Astrocyte (in vitro differentiated cells and primary cell): ENCODE results near the gene SOBP. TPM values are rescaled to one million over a fixed set of nuclear protein-coding genes. Genes with fewer than 3 reads are reported as not detected.
"Not testable (repeated sequence)": the region's sequence is repeated elsewhere in the genome, so short reads cannot be mapped to it uniquely, and the experiment has no call there.

Experiments
- DNase-seq: peaks from one replicate; pipeline ENCODE4 v3.0.0-alpha.2; 2010; ENCODE audit warnings: low read depth
- FAIRE-seq: peaks from 2 replicates; lab custom pipeline; 2011; peaks lifted over from hg19 to GRCh38; lab: Jason Lieb, UNC
- H2AFZ ChIP-seq: 2 replicates; pipeline ENCODE4 v1.6.0; 2012; ENCODE audit warnings: low read depth, low read length, inconsistent platforms
- H3K27ac ChIP-seq: 2 replicates; pipeline ENCODE4 v1.5.1; 2011; ENCODE audit warnings: low read depth, low read length, inconsistent platforms
- H3K27me3 ChIP-seq: 2 replicates; pipeline ENCODE4 v1.6.0; 2011; ENCODE audit warnings: low read length, inconsistent platforms; ENCODE audit not compliant: insufficient read depth
- H3K36me3 ChIP-seq: 2 replicates; pipeline ENCODE4 v1.5.1; 2011; ENCODE audit warnings: low read length, inconsistent platforms; ENCODE audit not compliant: insufficient read depth
- H3K4me1 ChIP-seq: 2 replicates; pipeline ENCODE4 v1.5.1; 2011; ENCODE audit warnings: low read length, inconsistent platforms; ENCODE audit not compliant: insufficient read depth
- H3K4me2 ChIP-seq: 2 replicates; pipeline ENCODE4 v1.6.0; 2012; ENCODE audit warnings: low read length, inconsistent platforms
- H3K4me3 ChIP-seq: 2 replicates; pipeline ENCODE4 v1.5.1; 2011; ENCODE audit warnings: low read depth, mild to moderate bottlenecking, low read length, inconsistent platforms; ENCODE audit not compliant: insufficient read depth
- H3K79me2 ChIP-seq: 2 replicates; pipeline ENCODE4 v1.6.0; 2012; ENCODE audit warnings: mild to moderate bottlenecking, low read length, inconsistent platforms; ENCODE audit not compliant: insufficient read depth
- H3K9ac ChIP-seq: 2 replicates; pipeline ENCODE4 v1.6.0; 2012; ENCODE audit warnings: mild to moderate bottlenecking, low read length, inconsistent platforms
- H3K9me3 ChIP-seq: 2 replicates; pipeline ENCODE4 v1.5.1; 2012; ENCODE audit warnings: low read depth, mild to moderate bottlenecking, low read length, inconsistent platforms; ENCODE audit not compliant: insufficient read depth
- H4K20me1 ChIP-seq: 2 replicates; pipeline ENCODE4 v1.6.0; 2012; ENCODE audit warnings: low read length, inconsistent platforms; ENCODE audit not compliant: insufficient read depth
- H3K27ac Mint-ChIP-seq: one replicate; pipeline ENCODE4 v1.8.0; 2021; ENCODE audit warnings: mild to moderate bottlenecking, mixed read lengths; ENCODE audit not compliant: unreplicated experiment
- H3K27me3 Mint-ChIP-seq: one replicate; pipeline ENCODE4 v1.8.0; 2021; ENCODE audit warnings: low read depth, mixed read lengths; ENCODE audit not compliant: unreplicated experiment
- H3K36me3 Mint-ChIP-seq: one replicate; pipeline ENCODE4 v1.8.0; 2021; ENCODE audit warnings: low read depth, mixed read lengths; ENCODE audit not compliant: unreplicated experiment
- H3K4me1 Mint-ChIP-seq: one replicate; pipeline ENCODE4 v1.8.0; 2021; ENCODE audit warnings: low read depth, mixed read lengths; ENCODE audit not compliant: unreplicated experiment
- H3K4me3 Mint-ChIP-seq: one replicate; pipeline ENCODE4 v1.8.0; 2021; ENCODE audit warnings: mild to moderate bottlenecking, moderate library complexity, mixed read lengths; ENCODE audit not compliant: unreplicated experiment
- H3K9me3 Mint-ChIP-seq: one replicate; pipeline ENCODE4 v1.8.0; 2021; ENCODE audit warnings: mild to moderate bottlenecking, mixed read lengths; ENCODE audit not compliant: unreplicated experiment
- EZH2 ChIP-seq: IDR thresholded peaks from 2 replicates; pipeline ENCODE4 v1.6.1; 2012; ENCODE audit warnings: mild to moderate bottlenecking, low read length, inconsistent platforms; ENCODE audit not compliant: insufficient read depth
- total RNA-seq: library from RNA; stranded (reverse); gene quantifications from 2 replicates; pipeline ENCODE4 v1.2.1, GENCODE V29; 2021
- TF ChIP-seq, protein P1 (sequence below): IDR thresholded peaks from 2 replicates; pipeline ENCODE4 v1.5.1; 2011; ENCODE audit warnings: low read depth, mild to moderate bottlenecking, inconsistent platforms, low read length, moderate library complexity; ENCODE audit not compliant: insufficient read depth

SOBP gene
- total RNA-seq, 1 donor from 2014 or later = 4.7 TPM

GRCh38 chr6:107520706-107521105, 30.8 kb downstream of the SOBP start:
- DNase-seq, H3K4me1 ChIP-seq, H3K9me3 ChIP-seq, H3K36me3 ChIP-seq, H3K79me2 ChIP-seq, H3K27me3 Mint-ChIP-seq, H3K27me3 ChIP-seq, FAIRE-seq, H3K4me2 ChIP-seq, H3K27ac ChIP-seq, H3K4me1 Mint-ChIP-seq, H2AFZ ChIP-seq, H3K9me3 Mint-ChIP-seq, H3K27ac Mint-ChIP-seq, H3K9ac ChIP-seq, H4K20me1 ChIP-seq, H3K4me3 ChIP-seq, H3K4me3 Mint-ChIP-seq: not testable (repeated sequence)
- H3K36me3 Mint-ChIP-seq = peaks cover 12% of the 10 kb centered on the region

- no peak overlapping the region for H3K4me3 ChIP-seq
- H3K27me3 Mint-ChIP-seq = no peaks in the 10 kb centered on the region
- H3K4me3 Mint-ChIP-seq = no peak overlapping the region
- H3K4me1 Mint-ChIP-seq = no peaks in the 10 kb centered on the region
- H2AFZ ChIP-seq = no peak overlapping the region
- FAIRE-seq (no peak), DNase-seq (no peak)
- H3K4me1 ChIP-seq = no peaks in the 10 kb centered on the region
- no peaks in the 10 kb centered on the region for H4K20me1 ChIP-seq
- H3K9me3 Mint-ChIP-seq = peaks cover 3% of the 10 kb centered on the region
- no peaks in the 10 kb centered on the region for H3K36me3 ChIP-seq
- no peak for TF ChIP-seq EZH2
- TF ChIP-seq, protein P1, sequence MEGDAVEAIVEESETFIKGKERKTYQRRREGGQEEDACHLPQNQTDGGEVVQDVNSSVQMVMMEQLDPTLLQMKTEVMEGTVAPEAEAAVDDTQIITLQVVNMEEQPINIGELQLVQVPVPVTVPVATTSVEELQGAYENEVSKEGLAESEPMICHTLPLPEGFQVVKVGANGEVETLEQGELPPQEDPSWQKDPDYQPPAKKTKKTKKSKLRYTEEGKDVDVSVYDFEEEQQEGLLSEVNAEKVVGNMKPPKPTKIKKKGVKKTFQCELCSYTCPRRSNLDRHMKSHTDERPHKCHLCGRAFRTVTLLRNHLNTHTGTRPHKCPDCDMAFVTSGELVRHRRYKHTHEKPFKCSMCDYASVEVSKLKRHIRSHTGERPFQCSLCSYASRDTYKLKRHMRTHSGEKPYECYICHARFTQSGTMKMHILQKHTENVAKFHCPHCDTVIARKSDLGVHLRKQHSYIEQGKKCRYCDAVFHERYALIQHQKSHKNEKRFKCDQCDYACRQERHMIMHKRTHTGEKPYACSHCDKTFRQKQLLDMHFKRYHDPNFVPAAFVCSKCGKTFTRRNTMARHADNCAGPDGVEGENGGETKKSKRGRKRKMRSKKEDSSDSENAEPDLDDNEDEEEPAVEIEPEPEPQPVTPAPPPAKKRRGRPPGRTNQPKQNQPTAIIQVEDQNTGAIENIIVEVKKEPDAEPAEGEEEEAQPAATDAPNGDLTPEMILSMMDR = no peak
- H3K79me2 ChIP-seq = no peaks in the 10 kb centered on the region
- H3K9me3 ChIP-seq = no peaks in the 10 kb centered on the region
- H3K27ac Mint-ChIP-seq = no peak overlapping the region
- H3K27ac ChIP-seq = no peak overlapping the region
- H3K36me3 Mint-ChIP-seq = peaks cover 9% of the 10 kb centered on the region
- no peak overlapping the region for H3K9ac ChIP-seq
- H3K27me3 ChIP-seq = no peaks in the 10 kb centered on the region
- H3K4me2 ChIP-seq = no peak overlapping the region
Observed at GRCh38 chr6:107523054-107523791, 33.3 kb downstream of the SOBP start.

- Histone ChIP-seq H3K4me1 (no peaks in the 10 kb centered on the region), H2AFZ (no peak overlapping the region), H3K79me2 (no peaks in the 10 kb centered on the region), H3K4me2 (no peak overlapping the region), H4K20me1 (no peaks in the 10 kb centered on the region), H3K27ac (no peak overlapping the region), H3K9me3 (no peaks in the 10 kb centered on the region), H3K9ac (no peak overlapping the region), H3K4me3 (no peak overlapping the region), H3K36me3 (no peaks in the 10 kb centered on the region), H3K27me3 (no peaks in the 10 kb centered on the region)
- TF ChIP-seq, protein P1 = no peak
- TF ChIP-seq EZH2 = no peak
- DNase-seq = no peak
- H3K27ac Mint-ChIP-seq = no peak overlapping the region
- peaks cover 9% of the 10 kb centered on the region for H3K36me3 Mint-ChIP-seq
- H3K4me1 Mint-ChIP-seq = no peaks in the 10 kb centered on the region
- FAIRE-seq = no peak
- H3K4me3 Mint-ChIP-seq = no peak overlapping the region
- peaks cover 3% of the 10 kb centered on the region for H3K9me3 Mint-ChIP-seq
- H3K27me3 Mint-ChIP-seq = no peaks in the 10 kb centered on the region
Observed at GRCh38 chr6:107523794-107524193, 33.9 kb downstream of the SOBP start.
